GM12891 (cell line): ENCODE data around the gene MGMT.

Experiments used
- POLR2A ChIP-seq: IDR thresholded peaks from 2 replicates; pipeline ENCODE4 v1.6.1; 2011; ENCODE audit warnings: low read depth, low read length, control low read depth
- POLR2AphosphoS5 ChIP-seq: IDR thresholded peaks from 2 replicates; pipeline ENCODE4 v1.6.1; 2011; ENCODE audit warnings: low read depth, low read length, control low read depth
- POU2F2 ChIP-seq: IDR thresholded peaks from 2 replicates; pipeline ENCODE4 v1.6.1; 2011; ENCODE audit warnings: low read depth, mild to moderate bottlenecking, control low read depth, low read length, moderate library complexity
- TAF1 ChIP-seq: IDR thresholded peaks from 2 replicates; pipeline ENCODE4 v1.6.1; 2011; ENCODE audit warnings: low read depth, low read length, control low read depth

DNA sequence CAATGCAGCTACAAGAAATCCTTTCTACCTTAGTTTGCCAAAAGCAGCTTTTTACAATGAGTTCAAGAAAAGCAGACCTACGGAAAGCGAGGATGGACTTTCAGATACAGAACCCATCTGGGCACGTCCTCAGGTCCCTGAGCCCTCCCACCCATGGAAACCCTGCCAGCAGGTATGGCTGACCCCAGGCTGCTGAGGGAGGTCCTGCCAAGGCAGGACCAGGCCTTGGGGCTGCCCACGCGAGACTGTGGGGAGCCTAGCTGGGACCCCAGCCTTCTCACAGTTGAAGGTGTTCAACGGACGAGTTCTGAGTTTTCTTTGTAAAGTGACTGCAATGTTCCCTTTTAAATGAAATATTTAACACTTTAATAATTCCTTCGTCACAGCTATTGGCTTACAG, 245.0 kb downstream of the MGMT start:
- TF ChIP-seq POLR2A: no peak
- no peak for TF ChIP-seq POU2F2
- TF ChIP-seq POLR2AphosphoS5: no peak
- no peak for TF ChIP-seq TAF1
